ES-I3 (cell line): ENCODE measurements around the gene KIAA0930.

Experiments
- H3K36me3 ChIP-seq: 2 replicates; pipeline ENCODE4 v1.6.1; 2013; ENCODE audit warnings: mild to moderate bottlenecking, low read length, control low read depth, moderate library complexity; ENCODE audit not compliant: insufficient read depth
- H3K4me1 ChIP-seq: 2 replicates; pipeline ENCODE4 v1.6.1; 2013; ENCODE audit warnings: mild to moderate bottlenecking, control low read depth, low read length; ENCODE audit not compliant: insufficient read depth
- H3K9ac ChIP-seq: 2 replicates; pipeline ENCODE4 v1.6.1; 2013; ENCODE audit warnings: low read depth, mild to moderate bottlenecking, low read length, moderate library complexity
- H3K9me3 ChIP-seq: 2 replicates; pipeline ENCODE4 v1.6.1; 2013; ENCODE audit warnings: mild to moderate bottlenecking, low read length, moderate library complexity; ENCODE audit not compliant: control insufficient read depth, insufficient read depth

Gene KIAA0930

DNA sequence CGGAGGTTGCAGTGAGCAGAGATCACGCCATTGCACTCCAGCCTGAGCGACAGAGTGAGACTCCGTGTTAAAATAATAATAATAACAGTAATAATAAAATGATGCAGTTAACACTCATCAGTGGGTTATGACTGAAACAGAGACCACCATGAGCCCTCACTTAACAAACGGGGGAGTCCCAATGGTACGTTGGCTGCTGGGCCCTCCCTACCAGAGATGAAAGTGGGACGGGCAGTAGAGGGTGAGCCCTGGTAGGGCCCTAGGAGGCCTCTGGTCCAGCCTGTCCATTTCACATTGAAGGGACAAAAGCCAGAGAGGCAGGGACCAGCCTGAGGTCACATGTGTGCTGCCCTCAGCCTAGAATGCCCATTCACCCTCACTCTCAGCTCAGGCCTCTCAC is 13.7 kb upstream of the KIAA0930 start:
- H3K9ac ChIP-seq: no peak overlapping the region
- H3K4me1 ChIP-seq: no peaks in the 10 kb centered on the region
- no peaks in the 10 kb centered on the region for H3K9me3 ChIP-seq
- no peaks in the 10 kb centered on the region for H3K36me3 ChIP-seq

GRCh38 chr22:45253039-45253641 is 12.4 kb upstream of the KIAA0930 start:
- Histone ChIP-seq H3K9me3 (no peaks in the 10 kb centered on the region), H3K9ac (no peak overlapping the region), H3K4me1 (no peaks in the 10 kb centered on the region), H3K36me3 (no peaks in the 10 kb centered on the region)

- Histone ChIP-seq H3K4me1 (peaks cover 3% of the 10 kb centered on the region; the same call in 1 of the 2 replicates), H3K9me3 (no peaks in the 10 kb centered on the region), H3K36me3 (no peaks in the 10 kb centered on the region), H3K9ac (no peak overlapping the region)
These were observed 11.1 kb upstream of the KIAA0930 start for GRCh38 chr22:45251825-45252224.

GRCh38 chr22:45248832-45249561 is 8.3 kb upstream of the KIAA0930 start:
- no peaks in the 10 kb centered on the region for H3K36me3 ChIP-seq
- H3K9ac ChIP-seq: no peak overlapping the region
- H3K4me1 ChIP-seq: peaks cover 11% of the 10 kb centered on the region; the same call in 1 of the 2 replicates
- no peaks in the 10 kb centered on the region for H3K9me3 ChIP-seq

DNA sequence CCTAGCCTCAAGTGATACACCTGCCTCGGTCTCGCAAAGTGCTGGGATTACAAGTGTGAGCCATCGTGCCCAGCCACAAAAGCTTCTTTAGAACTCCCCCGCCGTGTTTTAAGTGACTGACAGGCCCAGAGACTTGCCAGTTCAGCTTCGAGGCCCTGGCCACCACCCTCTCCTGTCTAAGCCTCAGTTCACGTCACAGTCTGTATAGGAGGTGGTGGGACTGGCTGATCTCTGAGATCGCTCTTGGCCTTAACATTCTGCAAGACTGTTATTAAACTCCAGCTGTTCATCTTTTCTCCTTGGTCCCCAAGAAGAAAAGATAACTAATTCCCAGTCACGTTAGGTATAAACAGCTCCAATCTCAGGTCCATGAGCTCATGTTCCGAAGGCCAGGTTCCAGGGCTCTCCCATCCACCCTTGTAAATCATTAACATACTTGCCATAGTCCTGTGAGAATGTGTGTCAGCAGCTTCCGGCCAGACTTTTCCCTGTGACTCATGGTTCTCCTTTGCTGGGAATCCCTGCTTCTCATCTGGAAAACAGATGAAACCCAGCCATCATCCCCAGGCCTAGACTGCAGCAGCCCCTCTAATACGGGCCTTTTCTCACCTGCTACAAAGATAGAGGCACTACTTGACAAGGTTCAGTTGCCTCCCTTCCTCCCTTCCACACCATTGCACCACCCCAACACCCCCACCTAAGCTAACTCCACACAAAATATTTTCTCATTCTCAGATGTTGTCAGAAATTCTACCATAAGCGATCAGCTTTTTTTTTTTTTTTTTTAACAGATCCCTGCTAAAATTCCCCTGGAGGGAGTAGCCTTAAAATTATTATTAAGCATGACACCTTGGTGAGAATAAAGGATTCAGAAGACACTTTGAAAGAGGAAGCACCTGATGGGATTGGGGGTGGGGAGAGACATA is 5.6 kb upstream of the KIAA0930 start:
- H3K9ac ChIP-seq: no peak overlapping the region
- no peaks in the 10 kb centered on the region for H3K9me3 ChIP-seq
- peaks cover 14% of the 10 kb centered on the region; the same call in 1 of the 2 replicates for H3K4me1 ChIP-seq
- no peaks in the 10 kb centered on the region for H3K36me3 ChIP-seq

GRCh38 chr22:45244916-45245315 is 4.2 kb upstream of the KIAA0930 start:
- Histone ChIP-seq H3K4me1 (peaks cover 14% of the 10 kb centered on the region; the same call in 1 of the 2 replicates), H3K9ac (no peak overlapping the region), H3K36me3 (no peaks in the 10 kb centered on the region), H3K9me3 (no peaks in the 10 kb centered on the region)

- no peak overlapping the region for H3K9ac ChIP-seq
- H3K9me3 ChIP-seq: no peaks in the 10 kb centered on the region
- H3K36me3 ChIP-seq: 0 out of 2 replicates have a peak, but pooled peaks cover 4% of the 10 kb centered on the region
- peaks cover 24% of the 10 kb centered on the region for H3K4me1 ChIP-seq
These were observed 2.1 kb upstream of the KIAA0930 start for GRCh38 chr22:45242778-45243191.

DNA sequence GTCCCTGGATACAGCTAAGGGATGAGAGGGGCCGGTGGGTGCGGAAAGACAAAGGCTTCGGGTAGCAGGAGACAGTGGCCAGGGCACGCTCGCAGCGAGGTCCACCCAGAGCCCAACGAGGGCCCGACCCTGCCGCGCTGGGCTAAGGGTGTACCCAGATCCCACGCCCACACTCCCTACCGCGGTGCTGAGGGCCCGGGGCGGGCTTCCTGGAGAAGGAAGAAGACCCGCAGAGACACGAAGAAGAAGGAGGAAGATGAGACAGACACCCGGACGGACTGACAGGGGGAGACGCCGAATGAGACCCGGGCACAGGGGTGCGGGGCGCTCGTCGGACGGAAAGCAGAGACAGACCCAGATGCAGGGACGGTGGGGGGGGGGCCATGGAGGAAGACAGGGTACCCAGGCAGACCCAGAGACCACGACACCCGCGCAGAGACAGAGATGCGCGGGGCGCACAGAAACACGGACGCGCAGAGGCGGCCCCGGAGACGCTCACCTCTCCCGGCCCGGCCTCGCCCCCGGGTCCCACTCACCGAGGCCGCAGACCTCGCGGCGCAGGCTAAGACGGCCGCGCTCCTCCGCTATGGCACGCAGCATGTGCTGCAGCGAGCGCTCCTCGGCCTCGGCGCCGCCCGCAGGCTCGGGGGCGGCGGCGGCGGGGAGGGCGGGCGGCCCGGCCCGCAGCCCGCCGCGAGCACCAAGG is 437 bp downstream of the KIAA0930 start:
- Histone ChIP-seq H3K9me3 (no peaks in the 10 kb centered on the region), H3K36me3 (0 out of 2 replicates have a peak, but pooled peaks cover 4% of the 10 kb centered on the region), H3K9ac (peak overlapping the region; percentile 91), H3K4me1 (peaks cover 13% of the 10 kb centered on the region)

DNA sequence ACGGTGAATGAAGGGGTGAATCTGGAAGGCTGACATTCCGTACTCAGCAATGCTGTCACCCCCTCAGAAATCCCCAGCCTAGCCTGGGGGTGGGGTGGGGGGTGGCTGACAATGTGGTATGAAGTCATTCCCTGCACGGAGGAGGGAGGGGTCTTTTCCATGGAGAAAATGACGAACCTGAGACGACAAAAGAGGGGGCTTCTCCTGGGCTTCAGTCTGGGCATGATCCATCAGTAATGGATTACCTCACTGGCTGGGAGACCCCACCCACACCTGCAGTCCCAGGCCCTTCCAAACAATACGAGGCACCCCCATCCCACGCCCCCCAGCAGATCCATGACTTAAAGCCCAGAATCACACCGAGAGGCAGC is 1.0 kb downstream of the KIAA0930 start:
- 0 out of 2 replicates have a peak, but pooled peaks cover 4% of the 10 kb centered on the region for H3K36me3 ChIP-seq
- H3K9me3 ChIP-seq: no peaks in the 10 kb centered on the region
- peak overlapping the region; percentile 91; the same call in 1 of the 2 replicates for H3K9ac ChIP-seq
- H3K4me1 ChIP-seq: peaks cover 13% of the 10 kb centered on the region

DNA sequence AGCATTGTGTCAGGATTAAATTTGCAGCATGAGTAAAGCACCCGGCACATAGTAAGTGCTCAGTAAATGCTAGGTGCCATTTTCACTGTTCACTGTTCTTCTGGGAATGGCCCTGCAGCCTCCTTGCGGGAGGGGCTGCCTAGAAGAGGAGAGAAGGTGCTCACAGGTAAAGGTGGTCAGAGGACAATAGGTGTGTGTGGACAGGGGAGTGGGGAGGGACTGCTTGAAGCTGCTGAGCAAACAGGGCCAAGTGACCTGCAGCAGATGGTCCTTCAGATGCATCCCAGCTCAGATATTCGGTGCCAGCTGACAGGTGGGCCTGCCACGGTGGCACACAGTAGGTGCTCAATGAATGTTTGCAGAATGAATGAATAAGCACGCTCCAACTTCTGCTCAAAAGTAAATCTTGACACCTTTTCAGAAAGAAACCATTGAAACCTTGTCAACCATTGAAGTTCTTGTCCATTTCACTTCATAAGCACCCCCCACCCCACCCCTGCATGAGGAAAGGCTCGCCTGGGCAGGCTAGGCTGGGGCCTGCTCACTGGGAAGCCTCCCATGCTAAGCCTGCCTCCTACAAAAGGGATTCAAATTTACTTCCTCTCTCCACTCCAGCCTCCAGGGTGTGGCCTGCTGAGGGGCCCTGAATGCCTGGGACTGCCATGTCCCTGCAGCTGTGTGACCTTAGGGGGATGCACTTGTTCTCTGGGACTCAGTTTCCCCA is 1.6 kb downstream of the KIAA0930 start:
- Histone ChIP-seq H3K4me1 (peaks cover 13% of the 10 kb centered on the region), H3K9me3 (no peaks in the 10 kb centered on the region), H3K9ac (peak overlapping the region; percentile 91; the same call in 1 of the 2 replicates), H3K36me3 (0 out of 2 replicates have a peak, but pooled peaks cover 4% of the 10 kb centered on the region)

DNA sequence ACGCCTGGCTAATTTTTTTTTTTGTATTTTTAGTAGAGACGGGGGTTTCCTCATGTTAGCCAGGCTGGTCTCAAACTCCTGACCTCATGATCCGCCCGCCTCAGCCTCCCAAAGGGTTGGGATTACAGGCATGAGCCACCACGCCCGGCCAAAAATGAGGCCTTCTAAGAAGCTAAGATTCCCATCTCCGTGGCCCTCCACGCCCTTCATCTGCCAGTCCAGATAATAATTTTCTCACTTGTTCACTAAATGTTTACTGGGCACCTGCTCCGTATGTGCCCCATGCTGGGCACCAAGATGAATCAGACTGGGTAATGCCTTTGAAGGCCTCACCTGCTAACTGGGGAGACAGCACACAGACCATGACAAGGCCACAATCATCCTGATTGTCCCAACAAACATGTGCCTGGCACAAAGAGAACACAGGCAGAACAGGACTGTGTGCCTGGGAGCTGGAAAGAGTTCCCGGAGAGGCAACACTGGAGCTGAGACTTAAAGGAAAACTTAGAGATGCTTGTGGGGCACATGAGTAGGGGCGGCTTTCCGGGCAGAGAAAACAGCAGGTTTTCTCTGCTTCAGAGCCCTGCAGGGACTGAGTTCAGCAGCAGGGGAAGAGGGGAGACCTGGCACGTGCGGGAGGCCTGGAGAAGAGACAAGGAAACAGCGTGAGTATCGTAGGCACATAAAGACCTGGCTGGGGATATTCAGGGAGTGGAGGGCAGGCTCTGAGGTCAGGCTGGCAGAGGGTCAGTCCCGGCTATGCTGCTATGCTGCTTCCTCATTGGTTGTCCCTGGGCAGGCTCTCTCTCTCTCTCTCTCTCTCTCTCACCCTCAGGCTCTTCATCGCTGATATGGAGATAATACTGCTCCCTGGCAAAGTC is 2.4 kb downstream of the KIAA0930 start:
- no peaks in the 10 kb centered on the region for H3K9me3 ChIP-seq
- H3K9ac ChIP-seq: no peak overlapping the region
- H3K4me1 ChIP-seq: peaks cover 13% of the 10 kb centered on the region
- 0 out of 2 replicates have a peak, but pooled peaks cover 4% of the 10 kb centered on the region for H3K36me3 ChIP-seq

GRCh38 chr22:45237065-45237990 is 3.4 kb downstream of the KIAA0930 start:
- H3K9me3 ChIP-seq: no peaks in the 10 kb centered on the region
- no peak overlapping the region for H3K9ac ChIP-seq
- peaks cover 13% of the 10 kb centered on the region for H3K4me1 ChIP-seq
- 0 out of 2 replicates have a peak, but pooled peaks cover 4% of the 10 kb centered on the region for H3K36me3 ChIP-seq
